Neuronal stem cell (in vitro differentiated cells): Measurements from ENCODE around the gene MLF2.

Experiments used
- DNase-seq: peaks from one replicate; pipeline ENCODE4 v3.0.0-alpha.2; 2013; ENCODE audit warnings: low spot score
- H2AFZ ChIP-seq: one replicate; pipeline ENCODE4 v1.6.1; 2013; ENCODE audit warnings: mild to moderate bottlenecking, low read length, inconsistent platforms
- H2AK5ac ChIP-seq: 2 replicates; pipeline ENCODE4 v1.6.1; 2013; ENCODE audit warnings: low read depth, mild to moderate bottlenecking, inconsistent platforms, low read length, moderate library complexity, mixed read lengths
- H2BK120ac ChIP-seq: 2 replicates; pipeline ENCODE4 v1.6.1; 2013; ENCODE audit warnings: low read depth, mild to moderate bottlenecking, inconsistent platforms, low read length, moderate library complexity, mixed read lengths
- H2BK12ac ChIP-seq: one replicate; pipeline ENCODE4 v1.6.1; 2013; ENCODE audit warnings: low read length, inconsistent platforms
- H2BK15ac ChIP-seq: 2 replicates; pipeline ENCODE4 v1.6.1; 2013; ENCODE audit warnings: mild to moderate bottlenecking, low read length, inconsistent platforms, mixed read lengths
- H2BK5ac ChIP-seq: one replicate; pipeline ENCODE4 v1.6.1; 2013; ENCODE audit warnings: inconsistent platforms, mild to moderate bottlenecking, low read length, moderate library complexity
- H3K14ac ChIP-seq: one replicate; pipeline ENCODE4 v1.6.1; 2013; ENCODE audit warnings: low read length, inconsistent platforms
- H3K18ac ChIP-seq: 2 replicates; pipeline ENCODE4 v1.6.1; 2013; ENCODE audit warnings: low read length, inconsistent platforms
- H3K23ac ChIP-seq: 2 replicates; pipeline ENCODE4 v1.6.1; 2013; ENCODE audit warnings: low read depth, mild to moderate bottlenecking, mixed read lengths, low read length, inconsistent platforms; ENCODE audit not compliant: poor library complexity
- H3K27ac ChIP-seq: replicated peaks from 3 replicates; pipeline ENCODE4 v1.5.1; 2013; ENCODE audit warnings: low read length, inconsistent platforms
- H3K27me3 ChIP-seq, 3 experiments: 2 replicates each; pipeline ENCODE4 v1.6.1; 2013; ENCODE audit warnings: low read length in 3 of 3, mild to moderate bottlenecking in 2 of 3, inconsistent platforms in 1 of 3, low read depth in 1 of 3, mixed read lengths in 1 of 3, moderate library complexity in 1 of 3; ENCODE audit not compliant: control insufficient read depth in 3 of 3, insufficient read depth in 3 of 3
- H3K36me3 ChIP-seq, 2 donors: replicated peaks in 1 of 2; 2 replicates each; pipeline ENCODE4 v1.6.1; 2013; ENCODE audit warnings: low read length in 2 of 2; ENCODE audit not compliant: control insufficient read depth in 2 of 2, insufficient read depth in 2 of 2
- H3K4ac ChIP-seq: 2 replicates; pipeline ENCODE4 v1.6.1; 2013; ENCODE audit warnings: inconsistent platforms, mild to moderate bottlenecking, low read length, moderate library complexity
- H3K4me1 ChIP-seq, 2 donors: 1 replicate in 1 of 2; 2 replicates in 1 of 2; pipeline ENCODE4 v1.6.1; 2013; ENCODE audit warnings: low read length in 2 of 2, low read depth in 1 of 2; ENCODE audit not compliant: control insufficient read depth in 2 of 2, insufficient read depth in 1 of 2
- H3K4me2 ChIP-seq: one replicate; pipeline ENCODE4 v1.6.1; 2013; ENCODE audit warnings: mild to moderate bottlenecking, low read length, inconsistent platforms; ENCODE audit not compliant: insufficient read depth, poor library complexity, severe bottlenecking
- H3K4me3 ChIP-seq, 2 donors: 2 replicates each; pipeline ENCODE4 v1.5.1; 2013; ENCODE audit warnings: low read length in 2 of 2, mild to moderate bottlenecking in 2 of 2, inconsistent platforms in 1 of 2, moderate library complexity in 1 of 2
- H3K79me1 ChIP-seq: one replicate; pipeline ENCODE4 v1.6.1; 2013; ENCODE audit warnings: low read depth, mild to moderate bottlenecking, inconsistent platforms, low read length, moderate library complexity
- H3K9ac ChIP-seq: one replicate; pipeline ENCODE4 v1.6.1; 2013; ENCODE audit warnings: mild to moderate bottlenecking, low read depth, low read length, inconsistent platforms; ENCODE audit not compliant: poor library complexity
- H3K9me3 ChIP-seq, 2 donors: replicated peaks in 1 of 2; 2 replicates each; pipeline versions ENCODE3 to v1.6.1; 2013; ENCODE audit warnings: low read length in 2 of 2, mild to moderate bottlenecking in 2 of 2, inconsistent platforms in 1 of 2, low read depth in 1 of 2, mixed read lengths in 1 of 2, moderate library complexity in 1 of 2; ENCODE audit not compliant: control insufficient read depth in 2 of 2, insufficient read depth in 1 of 2
- H4K8ac ChIP-seq: one replicate; pipeline ENCODE4 v1.6.1; 2013; ENCODE audit warnings: low read depth, mild to moderate bottlenecking, inconsistent platforms, low read length, moderate library complexity
- H4K91ac ChIP-seq: one replicate; pipeline ENCODE4 v1.6.1; 2013; ENCODE audit warnings: low read length, low read depth, mild to moderate bottlenecking, inconsistent platforms; ENCODE audit not compliant: poor library complexity
- WGBS, 2 donors: extraction: QIAGEN DNeasy Blood & Tissue Kit; methylation state at CpG; one replicate each; pipeline ENCODE4 v1.1.7; 2013; ENCODE audit warnings: missing lambda C conversion rate in 2 of 2, mixed read lengths in 1 of 2; ENCODE audit not compliant: insufficient read length in 2 of 2, insufficient replicate concordance in 1 of 2; ENCODE audit errors: extremely low coverage in 2 of 2; 5-methylcytosine and 5-hydroxymethylcytosine counted together

The MLF2 gene

DNA sequence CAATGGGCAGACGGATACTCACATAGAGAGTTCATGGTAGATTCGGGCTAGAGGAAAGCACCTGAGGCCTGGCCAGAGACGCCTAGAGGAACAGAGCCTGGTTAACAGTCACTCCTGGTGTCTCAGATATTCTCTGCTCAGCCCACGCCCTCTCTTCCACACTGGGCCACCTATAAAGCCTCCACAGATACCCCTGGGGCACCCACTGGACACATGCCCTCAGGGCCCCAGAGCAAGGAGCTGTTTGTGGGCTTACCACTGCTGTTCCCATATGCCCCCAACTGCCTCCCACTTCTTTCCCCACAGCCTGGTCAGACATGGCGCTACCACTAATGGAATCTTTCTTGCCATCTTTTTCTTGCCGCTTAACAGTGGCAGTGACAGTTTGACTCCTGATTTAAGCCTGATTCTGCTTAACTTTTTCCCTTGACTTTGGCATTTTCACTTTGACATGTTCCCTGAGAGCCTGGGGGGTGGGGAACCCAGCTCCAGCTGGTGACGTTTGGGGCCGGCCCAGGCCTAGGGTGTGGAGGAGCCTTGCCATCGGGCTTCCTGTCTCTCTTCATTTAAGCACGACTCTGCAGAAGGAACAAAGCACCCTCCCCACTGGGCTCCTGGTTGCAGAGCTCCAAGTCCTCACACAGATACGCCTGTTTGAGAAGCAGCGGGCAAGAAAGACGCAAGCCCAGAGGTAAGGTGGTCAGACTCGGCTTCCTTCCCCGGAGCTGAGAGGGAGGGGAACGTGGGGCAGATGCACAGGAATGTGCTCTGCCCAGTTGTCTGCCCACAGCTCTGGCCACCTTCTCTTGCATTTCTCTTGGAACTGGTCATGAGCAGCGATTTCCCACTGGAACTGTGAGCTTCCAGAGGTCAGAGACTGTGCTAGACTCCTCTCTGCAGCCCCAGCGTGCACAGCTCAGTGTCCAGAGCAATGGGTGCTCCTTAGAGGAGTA, 36.3 kb upstream of the MLF2 start, which contains the start of gene CD4:
Gene CD4 (plus strand): TSS at position 557 of the 953 bp plus-strand sequence. CDS start 10,611 bp downstream, outside the sequence.
- Histone ChIP-seq H2AFZ (peak within 1 kb of the TSS; percentile 85), H2BK12ac (peak within 1 kb of the TSS; percentile 47), H2BK5ac (no peak within 1 kb of the TSS), H3K23ac (no peak within 1 kb of the TSS), H3K18ac (peak within 1 kb of the TSS; percentile 72), H2BK120ac (no peak within 1 kb of the TSS), H3K4me2 (no peak within 1 kb of the TSS), H3K79me1 (no peaks in the 10 kb centered on the region), H3K36me3 (no peaks in the 10 kb centered on the region), H3K27me3 (no peaks in the 10 kb centered on the region), H4K91ac (no peak within 1 kb of the TSS), H2BK15ac (peak within 1 kb of the TSS; percentile 53), H3K4me1 (peaks cover 21 to 30% of the 10 kb centered on the region in 2 donors), H3K9ac (no peak within 1 kb of the TSS), H3K9me3 (no peaks in the 10 kb centered on the region), H3K4me3 (peak within 1 kb of the TSS in 1 of 2 donors; percentile 51), H2AK5ac (peak within 1 kb of the TSS; percentile 24), H3K14ac (peak within 1 kb of the TSS; percentile 11), H4K8ac (no peak within 1 kb of the TSS), H3K4ac (no peak within 1 kb of the TSS), H3K27ac (no peak within 1 kb of the TSS)
- no CpG with 5 or more reads among the region's 18 CpGs for WGBS, 2 donors
- no peak for DNase-seq

DNA sequence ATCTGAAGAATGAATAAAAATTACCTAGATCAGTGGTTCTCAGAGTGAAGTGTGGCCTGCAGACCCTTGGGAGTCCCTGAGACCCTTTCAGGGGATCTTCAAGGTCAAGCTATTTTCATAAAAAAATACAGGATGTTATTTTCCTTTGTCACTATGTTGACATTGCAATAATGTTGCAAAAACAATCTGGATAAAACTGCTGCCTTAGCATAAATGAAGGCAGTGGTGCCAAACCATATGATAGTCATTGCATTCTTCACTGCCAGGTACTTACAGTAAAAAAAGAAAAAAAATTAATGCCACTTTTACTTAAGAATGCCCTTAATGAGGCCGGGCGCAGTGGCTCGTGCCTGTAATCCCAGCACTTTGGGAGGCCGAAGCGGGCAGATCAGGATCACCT, 34.4 kb upstream of the MLF2 start:
- no peak overlapping the region for H2BK12ac ChIP-seq
- no peak overlapping the region for H3K4me2 ChIP-seq
- no peak overlapping the region for H3K23ac ChIP-seq
- no peak overlapping the region for H4K8ac ChIP-seq
- no peak overlapping the region for H3K18ac ChIP-seq
- H2BK15ac ChIP-seq = no peak overlapping the region
- H3K14ac ChIP-seq = no peak overlapping the region
- no peak overlapping the region for H3K27ac ChIP-seq
- no peaks in the 10 kb centered on the region for H3K79me1 ChIP-seq
- H3K4me3 ChIP-seq = no peak overlapping the region
- no peak overlapping the region for H2AK5ac ChIP-seq
- H2BK5ac ChIP-seq = no peak overlapping the region
- H3K27me3 ChIP-seq = no peaks in the 10 kb centered on the region
- H2AFZ ChIP-seq = peak overlapping the region; percentile 55
- peaks cover 14 to 21% of the 10 kb centered on the region in 2 donors for H3K4me1 ChIP-seq
- WGBS, 2 donors = no CpG with 5 or more reads among the region's 5 CpGs
- no peaks in the 10 kb centered on the region for H3K9me3 ChIP-seq
- H3K4ac ChIP-seq = no peak overlapping the region
- no peak for DNase-seq
- no peaks in the 10 kb centered on the region for H3K36me3 ChIP-seq
- H4K91ac ChIP-seq = no peak overlapping the region
- no peak overlapping the region for H2BK120ac ChIP-seq
- no peak overlapping the region for H3K9ac ChIP-seq

DNA sequence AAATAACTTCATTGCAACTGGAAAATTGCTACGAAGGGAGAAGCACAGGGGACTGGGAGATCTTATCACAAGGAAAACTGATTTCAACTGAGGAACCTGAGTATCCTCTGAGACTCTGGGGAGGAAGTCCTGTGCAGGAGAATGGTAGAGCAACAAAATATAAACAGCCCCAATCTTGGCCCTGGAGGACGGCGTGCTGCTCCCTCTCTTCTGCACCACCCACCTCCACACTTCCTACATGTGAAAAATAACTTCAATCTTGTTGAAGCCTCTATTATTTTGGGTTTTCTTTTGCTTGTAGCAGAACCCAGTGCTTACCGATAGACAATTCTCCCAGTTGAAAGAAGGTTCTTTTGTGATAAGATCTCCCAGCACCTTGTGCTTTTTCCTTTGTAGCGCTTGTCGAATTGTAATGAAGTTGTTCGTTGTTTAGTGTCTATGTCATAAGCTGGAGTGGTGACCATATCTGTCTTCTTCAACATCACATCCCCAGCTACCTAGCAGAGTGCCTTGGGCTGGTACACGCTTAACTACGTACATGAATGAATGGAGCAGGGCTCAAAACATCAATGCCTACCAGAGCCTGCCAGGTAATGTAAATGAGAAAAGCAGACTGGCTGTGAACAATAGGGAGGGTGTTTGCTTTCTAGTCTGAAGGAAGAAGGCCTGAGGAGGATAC, 33.6 kb upstream of the MLF2 start:
- H3K9ac ChIP-seq = no peak overlapping the region
- no peaks in the 10 kb centered on the region for H3K9me3 ChIP-seq
- H3K79me1 ChIP-seq = no peaks in the 10 kb centered on the region
- no peak overlapping the region for H2BK5ac ChIP-seq
- no peak overlapping the region for H2BK120ac ChIP-seq
- H3K4me1 ChIP-seq = peaks cover 9 to 18% of the 10 kb centered on the region in 2 donors
- H3K4ac ChIP-seq = no peak overlapping the region
- H3K18ac ChIP-seq = no peak overlapping the region
- no peak overlapping the region for H2AK5ac ChIP-seq
- H3K4me2 ChIP-seq = peak overlapping the region; percentile 19
- H4K8ac ChIP-seq = no peak overlapping the region
- no peak overlapping the region for H3K14ac ChIP-seq
- no CpG with 5 or more reads among the region's 9 CpGs for WGBS, 2 donors
- no peaks in the 10 kb centered on the region for H3K36me3 ChIP-seq
- peak overlapping the region; percentile 55 for H2AFZ ChIP-seq
- H4K91ac ChIP-seq = no peak overlapping the region
- H3K27ac ChIP-seq = no peak overlapping the region
- H3K23ac ChIP-seq = no peak overlapping the region
- H3K4me3 ChIP-seq = no peak overlapping the region
- no peaks in the 10 kb centered on the region for H3K27me3 ChIP-seq
- no peak for DNase-seq
- H2BK15ac ChIP-seq = no peak overlapping the region
- H2BK12ac ChIP-seq = no peak overlapping the region

DNA sequence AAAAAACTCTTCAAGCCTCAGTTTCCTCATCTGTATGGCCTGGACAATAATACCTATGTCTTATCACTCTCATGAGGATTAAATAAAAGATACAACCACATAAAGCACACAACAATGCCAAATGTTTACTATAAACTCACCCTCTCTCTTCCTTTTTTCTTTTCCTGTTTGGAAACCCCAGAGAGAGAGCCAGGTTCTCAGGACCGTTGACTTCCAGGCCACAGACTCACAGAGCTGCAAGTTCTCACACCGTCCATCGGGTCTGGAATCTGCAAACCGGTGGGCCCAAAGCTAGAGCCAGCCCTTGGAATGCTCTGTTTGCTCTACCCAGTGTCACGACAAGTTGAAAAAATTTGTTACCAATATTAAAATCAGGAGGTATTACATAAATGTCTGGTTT, 31.8 kb upstream of the MLF2 start:
- Histone ChIP-seq H4K91ac (no peak overlapping the region), H2BK5ac (no peak overlapping the region), H4K8ac (no peak overlapping the region), H2BK120ac (no peak overlapping the region), H3K23ac (no peak overlapping the region), H3K27ac (no peak overlapping the region), H3K79me1 (no peaks in the 10 kb centered on the region), H3K27me3 (no peaks in the 10 kb centered on the region), H2BK12ac (no peak overlapping the region), H3K4me1 (peaks cover 10 to 28% of the 10 kb centered on the region in 2 donors), H2BK15ac (no peak overlapping the region), H3K4me3 (no peak overlapping the region), H3K18ac (no peak overlapping the region), H2AK5ac (no peak overlapping the region), H3K4ac (no peak overlapping the region), H3K36me3 (no peaks in the 10 kb centered on the region), H2AFZ (no peak overlapping the region), H3K4me2 (no peak overlapping the region), H3K14ac (no peak overlapping the region), H3K9ac (no peak overlapping the region), H3K9me3 (no peaks in the 10 kb centered on the region)
- no peak for DNase-seq
- WGBS, 2 donors = no CpG with 5 or more reads among the region's 5 CpGs
